ENCODE data around the gene WASL. TPM values are rescaled to one million over a fixed set of nuclear protein-coding genes. Genes with fewer than 3 reads are reported as not detected.

WASL gene
- total RNA-seq, 1 donor from 2014 or later = 30.4 TPM

DNA sequence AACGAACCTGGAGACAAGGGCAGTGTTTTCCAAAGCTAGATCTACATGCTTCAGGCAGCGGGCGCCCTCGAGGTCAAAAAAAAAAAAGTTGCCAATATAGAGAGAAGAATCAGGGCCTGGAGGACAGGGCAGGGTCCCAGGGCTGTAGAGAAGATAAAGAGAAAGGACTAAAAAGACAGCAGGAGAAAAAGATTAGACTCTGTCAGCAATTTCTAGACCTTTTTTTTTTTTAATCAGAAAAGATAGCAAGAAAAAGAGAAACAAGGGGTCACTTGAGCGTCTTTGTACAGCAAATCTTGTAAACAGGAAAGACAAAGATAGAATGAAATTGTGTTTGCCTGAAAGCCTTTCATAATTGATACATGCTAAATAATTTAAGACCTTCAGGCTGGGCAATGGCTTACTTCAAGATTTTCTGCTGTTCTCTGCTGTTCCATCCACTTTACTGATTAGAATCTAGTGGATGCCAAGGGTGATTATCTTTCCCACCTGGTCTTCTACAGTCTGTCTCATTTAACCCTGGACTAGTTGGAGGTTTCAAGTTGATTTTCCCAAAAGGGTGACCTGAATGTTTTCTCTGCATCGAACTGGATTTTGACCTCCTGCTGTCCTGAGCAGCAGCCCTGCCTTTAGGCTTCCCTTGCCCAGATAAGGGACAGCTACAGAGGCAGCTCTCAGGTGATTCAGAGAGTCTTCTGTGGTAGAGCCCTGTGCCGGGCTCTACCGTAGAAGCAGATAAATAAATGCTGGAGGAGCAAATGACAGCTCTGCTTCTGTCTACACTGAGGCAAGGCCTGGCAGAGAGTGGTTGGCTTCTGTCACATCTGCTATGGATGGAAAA, 88.1 kb downstream of the WASL start:
- Mint-ChIP-seq H3K36me3 (ENCODE audit: low read depth) (no peaks in the 10 kb centered on the region), H3K9me3 (no peaks in the 10 kb centered on the region), H3K27me3 (ENCODE audit: low read depth) (no peaks in the 10 kb centered on the region), H3K4me3 (no peak overlapping the region), H3K4me1 (peaks cover 31% of the 10 kb centered on the region), H3K27ac (ENCODE audit: unreplicated experiment) (peak overlapping the region; percentile 91)
- TF ChIP-seq, protein P1, sequence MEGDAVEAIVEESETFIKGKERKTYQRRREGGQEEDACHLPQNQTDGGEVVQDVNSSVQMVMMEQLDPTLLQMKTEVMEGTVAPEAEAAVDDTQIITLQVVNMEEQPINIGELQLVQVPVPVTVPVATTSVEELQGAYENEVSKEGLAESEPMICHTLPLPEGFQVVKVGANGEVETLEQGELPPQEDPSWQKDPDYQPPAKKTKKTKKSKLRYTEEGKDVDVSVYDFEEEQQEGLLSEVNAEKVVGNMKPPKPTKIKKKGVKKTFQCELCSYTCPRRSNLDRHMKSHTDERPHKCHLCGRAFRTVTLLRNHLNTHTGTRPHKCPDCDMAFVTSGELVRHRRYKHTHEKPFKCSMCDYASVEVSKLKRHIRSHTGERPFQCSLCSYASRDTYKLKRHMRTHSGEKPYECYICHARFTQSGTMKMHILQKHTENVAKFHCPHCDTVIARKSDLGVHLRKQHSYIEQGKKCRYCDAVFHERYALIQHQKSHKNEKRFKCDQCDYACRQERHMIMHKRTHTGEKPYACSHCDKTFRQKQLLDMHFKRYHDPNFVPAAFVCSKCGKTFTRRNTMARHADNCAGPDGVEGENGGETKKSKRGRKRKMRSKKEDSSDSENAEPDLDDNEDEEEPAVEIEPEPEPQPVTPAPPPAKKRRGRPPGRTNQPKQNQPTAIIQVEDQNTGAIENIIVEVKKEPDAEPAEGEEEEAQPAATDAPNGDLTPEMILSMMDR (conservative IDR thresholded peaks at IDR 0.05) = no peak
- DNase-seq (ENCODE audit: low read depth, low spot score) = no peak

- peaks cover 30% of the 10 kb centered on the region for H3K4me1 Mint-ChIP-seq
- TF ChIP-seq, protein P1 (conservative IDR thresholded peaks at IDR 0.05) = no peak
- no peaks in the 10 kb centered on the region for H3K27me3 Mint-ChIP-seq (ENCODE audit: low read depth)
Observed at GRCh38 chr7:123658023-123658422, 90.8 kb downstream of the WASL start.

DNA sequence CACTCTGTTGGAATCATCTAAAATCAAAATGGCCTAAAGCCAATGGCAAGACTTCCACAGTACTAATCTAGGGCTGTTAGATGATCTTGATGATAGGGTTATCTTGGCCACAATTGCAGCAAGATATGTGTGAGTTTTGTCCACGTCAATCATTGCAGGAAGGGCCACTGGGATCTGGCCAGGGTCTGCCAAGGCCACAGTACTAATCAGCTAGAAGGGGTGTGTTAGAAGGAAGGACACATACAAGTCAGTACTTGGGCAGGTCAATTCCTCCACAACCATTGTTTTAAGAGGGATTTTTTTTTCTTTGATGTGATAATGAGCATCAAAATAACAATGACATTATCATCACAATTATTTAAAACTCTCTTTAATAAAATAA, 91.5 kb downstream of the WASL start:
- no peak for DNase-seq (ENCODE audit: low read depth, low spot score)
- Mint-ChIP-seq H3K36me3 (ENCODE audit: low read depth) (no peaks in the 10 kb centered on the region), H3K4me3 (no peak overlapping the region), H3K4me1 (peaks cover 23% of the 10 kb centered on the region), H3K27ac (ENCODE audit: unreplicated experiment) (no peak overlapping the region), H3K27me3 (ENCODE audit: low read depth) (no peaks in the 10 kb centered on the region), H3K9me3 (no peaks in the 10 kb centered on the region)
- TF ChIP-seq, protein P1 (conservative IDR thresholded peaks at IDR 0.05) = no peak

More at GRCh38 chr7:123658023-123658422, 90.8 kb downstream of the WASL start:
- H3K4me3 Mint-ChIP-seq = no peak overlapping the region
- H3K27ac Mint-ChIP-seq (ENCODE audit: unreplicated experiment) = no peak overlapping the region
- H3K9me3 Mint-ChIP-seq = no peaks in the 10 kb centered on the region
- DNase-seq (ENCODE audit: low read depth, low spot score) = no peak
- H3K36me3 Mint-ChIP-seq (ENCODE audit: low read depth) = no peaks in the 10 kb centered on the region

GRCh38 chr7:123656544-123657303, 92.1 kb downstream of the WASL start:
- DNase-seq (ENCODE audit: low read depth, low spot score) = no peak
- no peak overlapping the region for H3K4me3 Mint-ChIP-seq
- peaks cover 20% of the 10 kb centered on the region for H3K4me1 Mint-ChIP-seq
- H3K27ac Mint-ChIP-seq (ENCODE audit: unreplicated experiment) = no peak overlapping the region
- no peaks in the 10 kb centered on the region for H3K9me3 Mint-ChIP-seq
- TF ChIP-seq, protein P1 (conservative IDR thresholded peaks at IDR 0.05) = no peak
- H3K27me3 Mint-ChIP-seq (ENCODE audit: low read depth) = no peaks in the 10 kb centered on the region
- no peaks in the 10 kb centered on the region for H3K36me3 Mint-ChIP-seq (ENCODE audit: low read depth)

GRCh38 chr7:123655614-123656013, 93.2 kb downstream of the WASL start, which contains the start of gene LMOD2:
Gene LMOD2, plus strand, starts transcription at chr7:123655866. Its CDS starts 98 bp downstream, at chr7:123655964.
- H3K36me3 Mint-ChIP-seq (ENCODE audit: low read depth) = no peaks in the 10 kb centered on the region
- no peaks in the 10 kb centered on the region for H3K9me3 Mint-ChIP-seq
- DNase-seq (ENCODE audit: low read depth, low spot score) = no peak
- no peak within 1 kb of the TSS for H3K4me3 Mint-ChIP-seq
- peaks cover 12% of the 10 kb centered on the region for H3K4me1 Mint-ChIP-seq
- peak within 1 kb of the TSS; percentile 37 for H3K27ac Mint-ChIP-seq (ENCODE audit: unreplicated experiment)
- TF ChIP-seq, protein P1 (conservative IDR thresholded peaks at IDR 0.05) = no peak
- no peaks in the 10 kb centered on the region for H3K27me3 Mint-ChIP-seq (ENCODE audit: low read depth)
